GM18858 (cell line): ENCODE measurements around the gene MRPL20.
"Not testable (repeated sequence)": the region's sequence is repeated elsewhere in the genome, so short reads cannot be mapped to it uniquely, and the experiment has no call there.

Experiments used
- ATAC-seq: cut with Tn5 transposase; IDR thresholded peaks from one replicate; pipeline ENCODE4 v1.9.1; 2021; ENCODE audit not compliant: unreplicated experiment

The MRPL20 gene

GRCh38 chr1:1406821-1407635 is at the start of gene MRPL20:
TSS of gene MRPL20 (minus strand) at chr1:1407293. CDS start at chr1:1407217, 76 bp downstream.
- ATAC-seq: peak; percentile 75

DNA sequence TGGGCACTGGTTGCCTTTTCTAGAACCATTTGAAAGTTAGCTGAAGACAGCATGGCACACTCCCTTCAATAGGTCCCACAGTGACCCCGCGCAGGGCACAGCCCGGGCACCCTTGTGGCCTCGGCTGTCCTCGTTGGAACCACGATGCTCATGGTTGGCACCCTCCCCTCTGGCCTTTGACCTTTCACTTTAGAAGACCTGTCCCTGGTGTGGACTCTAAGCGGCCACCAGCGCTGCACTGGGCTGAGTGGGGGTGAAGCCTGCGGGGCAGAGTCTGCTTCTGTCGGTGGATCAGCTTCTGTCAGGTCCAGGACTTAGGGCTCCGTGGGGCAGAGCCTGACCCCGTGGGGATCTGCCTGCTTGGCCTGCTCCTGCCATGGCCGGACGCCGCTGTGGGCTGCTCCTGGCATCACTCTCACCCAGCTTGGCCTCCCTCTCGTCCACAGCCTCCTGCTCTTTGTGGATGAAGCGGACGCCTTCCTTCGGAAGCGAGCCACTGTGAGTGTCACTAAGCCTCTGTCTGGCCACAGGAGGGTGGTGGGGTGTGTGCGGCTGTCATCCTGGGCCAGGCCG is 49.7 kb upstream of the MRPL20 start:
- ATAC-seq: not testable (repeated sequence)

GRCh38 chr1:1455934-1456333 is 48.8 kb upstream of the MRPL20 start:
- ATAC-seq: not testable (repeated sequence)

GRCh38 chr1:1455366-1455884 is 48.3 kb upstream of the MRPL20 start:
- ATAC-seq: no peak

- not testable (repeated sequence) for ATAC-seq
These were observed 47.4 kb upstream of the MRPL20 start for GRCh38 chr1:1454286-1455056.

DNA sequence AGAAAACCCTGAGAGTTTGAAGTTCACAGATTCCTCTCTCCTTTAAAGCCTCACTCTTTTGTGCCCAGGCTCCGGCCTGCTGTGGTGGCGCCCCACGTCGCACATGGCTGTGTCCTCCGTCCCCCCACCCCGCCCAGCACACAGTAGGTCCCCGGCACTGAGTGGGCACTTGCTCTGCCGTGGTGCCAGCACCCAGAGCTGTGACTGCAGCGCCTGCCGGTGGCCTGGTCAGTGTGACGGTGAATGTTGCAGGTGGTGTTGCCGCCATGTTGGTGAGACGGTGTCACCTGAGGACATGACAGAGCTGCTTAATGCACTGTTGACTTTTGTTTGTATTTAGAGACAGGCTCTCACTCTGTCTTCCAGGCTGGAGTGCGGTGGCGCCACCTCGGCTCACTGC is 45.8 kb upstream of the MRPL20 start:
- no peak for ATAC-seq

DNA sequence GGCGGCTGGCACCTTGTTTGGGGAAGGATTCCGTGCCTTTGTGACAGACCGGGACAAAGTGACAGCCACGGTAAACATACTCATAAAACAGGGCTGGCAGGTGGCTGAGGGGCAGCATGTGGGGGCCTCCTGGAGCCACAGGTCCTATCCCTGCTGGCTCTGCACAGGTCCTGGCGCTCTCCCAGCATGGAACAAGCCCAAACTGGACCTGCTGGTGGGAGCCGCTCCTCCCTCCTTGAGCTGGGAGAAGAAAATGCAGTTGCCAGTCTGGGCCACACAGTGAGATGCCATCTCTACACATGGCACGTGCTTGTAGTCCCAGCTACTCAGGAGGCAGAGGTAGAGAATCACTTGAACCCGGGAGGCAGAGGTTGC is 45.3 kb upstream of the MRPL20 start:
- ATAC-seq: not testable (repeated sequence)

DNA sequence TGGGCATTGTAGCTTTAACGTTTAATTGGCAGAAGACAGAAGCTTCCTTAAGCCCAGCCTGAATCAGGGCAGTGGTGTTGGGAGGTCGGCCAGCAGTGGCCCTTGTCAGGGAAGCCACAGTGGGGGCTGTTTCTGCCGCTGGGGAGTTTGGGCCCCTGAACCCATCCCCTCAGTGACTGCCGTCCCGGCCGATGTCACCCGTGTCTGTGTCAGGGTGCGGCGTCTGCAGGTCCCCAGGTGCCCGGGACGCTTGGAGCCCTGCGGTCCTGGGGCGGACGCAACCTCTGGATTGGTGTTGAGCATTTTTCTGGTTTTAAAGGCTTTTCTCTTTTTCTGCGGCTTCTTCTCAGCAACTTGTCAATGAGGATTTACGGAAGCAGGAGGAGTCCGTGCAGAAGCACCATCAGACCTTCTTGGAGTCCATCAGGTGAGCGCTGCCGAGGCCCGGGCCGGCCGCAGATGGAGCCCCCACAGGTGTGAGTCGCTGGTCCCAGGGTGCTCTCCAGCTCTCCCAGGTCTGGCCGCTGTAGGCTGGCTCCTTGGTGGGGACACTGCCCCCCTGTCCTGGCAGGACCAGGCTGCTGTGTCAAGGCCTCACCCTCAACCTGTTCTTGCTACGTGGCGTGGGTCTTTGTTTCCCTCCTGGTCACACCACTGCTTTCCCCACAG is 44.7 kb upstream of the MRPL20 start:
- no peak for ATAC-seq

DNA sequence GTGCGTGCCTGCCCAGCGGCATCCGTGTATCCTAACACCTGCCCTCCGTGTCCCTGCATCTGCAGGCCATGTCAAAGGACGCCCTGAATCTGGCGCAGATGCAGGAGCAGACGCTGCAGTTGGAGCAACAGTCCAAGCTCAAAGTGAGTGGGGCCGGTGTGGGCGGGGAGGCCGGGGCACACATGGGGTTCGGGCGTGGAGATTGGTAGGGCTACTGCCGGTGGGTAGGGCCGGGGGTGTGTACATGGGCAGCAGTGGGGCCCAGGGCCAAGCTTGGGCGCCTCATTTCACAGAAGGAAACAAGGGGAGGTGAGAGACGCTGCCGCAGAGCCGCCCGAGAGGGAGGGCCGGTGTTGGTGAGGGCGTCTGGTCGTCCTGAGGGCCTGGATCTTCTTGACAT is 43.5 kb upstream of the MRPL20 start:
- ATAC-seq: not testable (repeated sequence)

DNA sequence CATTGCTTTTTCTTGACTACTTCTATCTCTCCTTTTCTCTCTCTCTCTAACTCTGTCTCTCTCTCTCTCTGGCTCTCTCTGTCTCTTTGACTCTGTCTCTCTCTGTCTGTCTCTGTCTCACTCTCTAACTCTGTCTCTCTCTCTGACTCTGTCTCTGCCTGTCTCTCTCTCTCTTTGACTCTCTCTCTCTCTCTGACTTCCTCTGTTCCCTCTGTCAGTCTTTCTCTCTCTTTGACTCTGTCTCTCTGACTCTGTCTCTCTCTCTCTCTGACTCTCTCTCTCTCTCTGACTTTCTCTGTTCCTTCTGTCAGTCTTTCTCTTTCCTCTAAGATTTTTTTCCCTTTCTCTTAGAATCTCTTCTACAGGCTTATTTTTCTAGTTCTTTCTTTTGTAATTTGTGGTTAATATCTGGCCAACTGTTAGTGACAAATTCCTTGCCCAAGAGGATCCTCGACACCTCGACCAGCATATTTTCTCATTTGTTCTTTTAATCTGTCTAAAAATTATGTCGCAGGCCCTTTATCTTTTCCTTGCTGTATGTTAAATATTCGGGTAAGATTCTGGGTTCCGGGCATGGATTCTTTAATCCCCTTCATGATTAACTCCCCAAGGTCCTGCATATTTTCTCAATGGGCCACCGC is 42.1 kb upstream of the MRPL20 start, which contains the start of gene ATAD3C:
ATAD3C (plus strand) TSS at position 591 of the 641 bp plus-strand sequence. CDS start 995 bp downstream, outside the sequence.
- no peak for ATAC-seq

DNA sequence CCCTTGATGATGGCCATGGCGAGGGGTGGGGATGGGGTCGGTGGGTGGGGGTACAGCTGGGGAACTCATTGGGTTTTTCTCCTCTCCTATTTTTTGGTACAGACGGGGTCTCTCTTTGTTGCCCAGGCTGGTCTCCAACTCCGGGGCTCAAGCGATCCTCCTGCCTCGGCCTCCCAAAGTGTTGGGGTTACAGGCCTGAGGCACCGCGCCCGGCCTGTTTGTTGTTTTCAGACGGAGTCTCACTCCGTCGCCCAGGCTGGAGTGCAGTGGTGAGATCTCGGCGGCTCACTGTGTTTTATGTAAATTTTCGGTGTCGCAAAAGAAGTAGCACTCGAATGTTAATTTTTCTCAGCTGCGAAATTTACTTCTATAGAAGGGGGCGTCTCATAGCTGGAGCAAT is 39.5 kb upstream of the MRPL20 start:
- not testable (repeated sequence) for ATAC-seq

DNA sequence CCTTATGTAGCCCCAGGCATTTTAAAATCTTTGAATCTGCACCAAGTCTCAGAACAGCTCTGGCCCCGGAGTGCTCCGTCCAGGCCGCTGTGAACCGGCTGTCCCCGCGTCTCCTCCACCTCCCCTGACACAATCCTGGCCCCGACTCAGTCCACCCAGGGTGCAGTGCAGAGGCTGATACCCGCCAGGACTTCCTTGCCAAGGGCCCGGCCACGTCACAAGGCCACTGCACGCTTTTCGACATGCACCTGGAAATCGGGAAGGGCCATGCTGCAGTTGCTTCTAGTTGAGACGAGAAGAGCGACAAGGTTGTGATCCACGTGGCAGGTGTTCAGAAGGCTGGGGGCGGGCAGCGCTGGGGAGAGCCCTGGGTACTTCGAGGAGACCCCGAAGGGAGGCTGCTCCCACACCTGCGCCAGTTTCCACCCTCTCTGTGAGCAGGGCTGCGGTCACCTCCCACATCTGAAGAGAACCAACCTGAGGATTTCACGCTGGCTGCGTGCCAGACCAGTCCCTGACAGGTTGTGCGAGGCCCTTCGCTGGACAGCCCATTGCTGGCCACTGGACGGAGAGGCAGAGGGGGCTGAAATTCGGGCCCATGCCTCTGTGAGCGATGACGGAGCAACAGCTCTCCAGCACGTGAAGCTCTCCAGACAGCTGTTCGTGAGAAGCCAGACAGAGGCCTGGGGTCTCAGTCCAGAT is 35.1 kb upstream of the MRPL20 start:
- no peak for ATAC-seq

- ATAC-seq: no peak
These were observed 34.2 kb upstream of the MRPL20 start for GRCh38 chr1:1441002-1441888.

GRCh38 chr1:1440262-1441001 is 33.3 kb upstream of the MRPL20 start:
- ATAC-seq: no peak

GRCh38 chr1:1439546-1440261 is 32.6 kb upstream of the MRPL20 start:
- no peak for ATAC-seq

DNA sequence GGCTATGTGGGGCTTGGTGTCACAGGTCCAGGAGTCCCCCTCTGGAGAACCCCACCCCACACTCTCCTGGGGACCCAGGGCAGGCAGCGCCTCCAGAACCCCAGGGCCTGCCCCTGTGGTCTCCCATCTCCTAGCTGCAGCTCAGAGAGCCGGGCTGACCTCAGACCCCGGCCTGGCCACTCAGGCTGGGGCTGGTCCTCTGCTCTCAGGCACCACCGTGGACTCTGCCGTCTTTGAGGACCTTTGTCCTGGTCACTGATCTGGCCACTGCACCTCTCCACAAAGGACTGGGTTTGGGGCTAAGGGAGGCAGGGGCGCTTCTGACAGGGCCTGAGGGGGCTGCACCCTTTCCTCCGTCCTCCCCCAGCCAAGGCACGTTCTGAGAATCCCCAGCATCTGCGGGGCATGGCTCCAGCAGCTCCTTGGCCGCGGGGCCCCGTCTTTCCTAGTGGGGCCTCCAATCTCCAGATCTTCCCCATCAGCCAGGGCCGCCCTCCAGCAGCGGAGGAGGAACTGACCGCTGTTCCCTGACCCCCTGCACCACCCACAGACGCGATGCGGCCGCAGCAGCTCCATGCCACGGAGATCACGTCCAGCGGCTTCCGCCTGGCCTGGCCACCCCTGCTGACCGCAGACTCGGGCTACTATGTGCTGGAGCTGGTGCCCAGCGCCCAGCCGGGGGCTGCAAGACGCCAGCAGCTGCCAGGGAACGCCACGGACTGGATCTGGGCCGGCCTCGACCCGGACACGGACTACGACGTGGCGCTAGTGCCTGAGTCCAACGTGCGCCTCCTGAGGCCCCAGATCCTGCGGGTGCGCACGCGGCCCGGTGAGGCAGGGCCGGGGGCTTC is 31.7 kb upstream of the MRPL20 start:
- ATAC-seq: no peak
